HepG2 (cell line): ENCODE data around the gene LRP1B. TPM values are rescaled to one million over a fixed set of nuclear protein-coding genes. Genes with fewer than 3 reads are reported as not detected.

Experiments
- ATAC-seq: fragments of 200-7000 bp; cut with Tn5 transposase; 3 replicates; pipeline ENCODE4 v1.9.1; 2020; ENCODE audit warnings: mild to moderate bottlenecking, moderate library complexity
- BruUV-seq: library from RNA; stranded (reverse); fragments of 400-500 nt; replicated peaks from 2 replicates; lab custom pipeline; 2021; lab: Mats Ljungman, UMichigan
- CTCF ChIA-PET: fragments of 300-600 bp; formaldehyde crosslinking; extraction: SDS; loops from one replicate; lab custom pipeline; 2021; ENCODE audit warnings: low total read pairs, inconsistent platforms, low intra/inter-chr PET ratio; lab: Yijun Ruan, JAX
- POLR2A ChIA-PET: fragments of 350-600 bp; sonication (Branson Sonifier 250); formaldehyde crosslinking; loops from one replicate; lab custom pipeline; 2020; ENCODE audit warnings: antibody characterized with exemption, inconsistent platforms; lab: Yijun Ruan, JAX
- DNase-seq: peaks from one replicate; pipeline ENCODE4 v3.0.0-alpha.2; 2015; ENCODE audit warnings: low spot score
- FAIRE-seq: peaks from 3 replicates; lab custom pipeline; 2011; peaks lifted over from hg19 to GRCh38; lab: Jason Lieb, UNC
- H2AFZ ChIP-seq: one replicate; pipeline ENCODE4 v1.6.1; 2011; ENCODE audit warnings: low read length, inconsistent platforms
- H3K27ac ChIP-seq: fragments of 300-600 bp; 3 replicates; pipeline ENCODE4 v1.8.0; 2011; ENCODE audit warnings: mixed run types, mild to moderate bottlenecking, mixed read lengths, low read length, inconsistent platforms; ENCODE audit not compliant: insufficient read depth; ENCODE audit errors: extremely low read length
- H3K27me3 ChIP-seq, 2 experiments: fragments of 200-600 bp in 1 of 2; 2 replicates in 1 of 2; 3 replicates in 1 of 2; pipeline versions ENCODE4 v1.6.0 to v1.8.0; 2011; ENCODE audit warnings: low read length in 2 of 2, mild to moderate bottlenecking in 2 of 2, moderate library complexity in 2 of 2, inconsistent platforms in 1 of 2; ENCODE audit not compliant: insufficient read depth in 2 of 2, control insufficient read depth in 1 of 2
- H3K36me3 ChIP-seq, 2 experiments: fragments of 200-600 bp in 1 of 2; replicated peaks in 1 of 2; 2 replicates in 1 of 2; 3 replicates in 1 of 2; pipeline versions ENCODE4 v1.5.1 to v1.8.0; 2011; ENCODE audit warnings: low read length in 2 of 2, inconsistent platforms in 1 of 2; ENCODE audit not compliant: insufficient read depth in 2 of 2, control insufficient read depth in 1 of 2
- H3K4me1 ChIP-seq: 2 replicates; pipeline ENCODE4 v1.5.1; 2012; ENCODE audit warnings: low read length, inconsistent platforms; ENCODE audit not compliant: insufficient read depth
- H3K4me2 ChIP-seq: 2 replicates; pipeline ENCODE4 v1.6.0; 2011; ENCODE audit warnings: low read depth, low read length, inconsistent platforms
- H3K4me3 ChIP-seq, 3 experiments: fragments of 200-600 bp in 1 of 3; sonication (generic), shearing (Covaris generic) in 1 of 3; replicated peaks in 1 of 3; 2 replicates each; pipeline ENCODE4 v1.5.1; 2011 to 2016; ENCODE audit warnings: low read length in 3 of 3, inconsistent platforms in 2 of 3, low read depth in 2 of 3, mild to moderate bottlenecking in 2 of 3, control low read depth in 1 of 3, mixed read lengths in 1 of 3; ENCODE audit not compliant: insufficient read depth in 1 of 3
- H3K79me2 ChIP-seq: one replicate; pipeline ENCODE4 v1.6.1; 2011; ENCODE audit warnings: low read length, inconsistent platforms; ENCODE audit not compliant: insufficient read depth
- H3K9ac ChIP-seq: 2 replicates; pipeline ENCODE4 v1.6.0; 2011; ENCODE audit warnings: mild to moderate bottlenecking, low read depth, low read length, inconsistent platforms; ENCODE audit not compliant: insufficient read depth
- H3K9me3 ChIP-seq: 2 replicates; pipeline ENCODE4 v1.5.1; 2012; ENCODE audit warnings: mild to moderate bottlenecking, low read length
- H4K20me1 ChIP-seq: 2 replicates; pipeline ENCODE4 v1.6.0; 2011; ENCODE audit warnings: inconsistent platforms, mild to moderate bottlenecking, low read length, moderate library complexity; ENCODE audit not compliant: insufficient read depth
- AHR ChIP-seq: IDR thresholded peaks from 2 replicates; pipeline ENCODE4 v1.6.1; 2018; ENCODE audit warnings: missing genetic modification reagents, missing compliant biosample characterization
- CTCF ChIP-seq: sonication (generic); formaldehyde crosslinking; IDR thresholded peaks from 2 replicates; pipeline ENCODE4 v1.5.0; 2020; ENCODE audit warnings: mild to moderate bottlenecking, missing genetic modification reagents, moderate library complexity
- MED1 ChIP-seq: sonication (generic); formaldehyde crosslinking; IDR thresholded peaks from 2 replicates; pipeline ENCODE4 v1.4.0; 2020; ENCODE audit warnings: missing genetic modification reagents
- ZNF441 ChIP-seq: sonication (generic); formaldehyde crosslinking; IDR thresholded peaks from 2 replicates; pipeline ENCODE4 v1.7.0; 2021; ENCODE audit warnings: missing genetic modification reagents, borderline replicate concordance
- ZNF564 ChIP-seq: sonication (generic); formaldehyde crosslinking; IDR thresholded peaks from 2 replicates; pipeline ENCODE4 v1.8.1; 2023; ENCODE audit warnings: mild to moderate bottlenecking, missing genetic modification reagents
- in situ Hi-C: cut with HindIII; loops from 2 replicates; pipeline ENCODE4 v1.10.0; 2017; ENCODE audit warnings: low pct_unique_long_range_greater_than_20kb; ENCODE audit not compliant: extremely low pct_ligation_motif_present
- intact Hi-C: fragments of 100-400 bp; cut with micrococcal nuclease; formaldehyde crosslinking; loops from one replicate; pipeline ENCODE4 v1.10.0; 2022; ENCODE audit not compliant: unreplicated experiment
- polyA plus RNA-seq, 8 experiments: library from polyadenylated mRNA; depleted of rRNA in 3 of 8; stranded (reverse) in 7 of 8; unstranded in 1 of 8; fragments of >200 nt; fragmentation: Illumina TruSeq in 4 of 8; extraction: Trizol in 4 of 8; gene quantifications; 2 replicates each; pipeline versions ENCODE4 v1.2.1 to v1.2.3, GENCODE V29; 2011 to 2016; ENCODE audit warnings: low read depth in 4 of 8, missing spikeins in 1 of 8, mixed read lengths in 1 of 8; ENCODE audit not compliant: insufficient read depth in 1 of 8
- total RNA-seq, 5 experiments: library from RNA; depleted of rRNA; stranded (reverse); fragments of >200 nt; fragmentation: Illumina TruSeq; extraction: Trizol; gene quantifications; 2 replicates each; pipeline ENCODE4 v1.2.3, GENCODE V29; 2016; ENCODE audit warnings: low read depth in 1 of 5
- TF ChIP-seq, protein P1 (sequence below): sonication (generic); formaldehyde crosslinking; IDR thresholded peaks from 2 replicates; pipeline ENCODE4 v1.5.0; 2020; ENCODE audit warnings: missing genetic modification reagents, mild to moderate bottlenecking, borderline replicate concordance
- TF ChIP-seq, protein P2 (sequence below): sonication (generic); formaldehyde crosslinking; IDR thresholded peaks from 2 replicates; pipeline ENCODE4 v1.4.0; 2020; ENCODE audit warnings: low read depth, mild to moderate bottlenecking, missing genetic modification reagents

Gene LRP1B
- total and polyA plus RNA-seq, 2 of the 13 experiments (the other 11 are each of a cell fraction or from before 2014, with no cell fraction given): 0.04 TPM; not detected in 1

GRCh38 chr2:142124706-142125105 is 6.1 kb downstream of the LRP1B start:
- Histone ChIP-seq H4K20me1 (no peaks in the 10 kb centered on the region), H3K4me1 (no peaks in the 10 kb centered on the region), H3K27me3 (peaks cover 0 to 4% of the 10 kb centered on the region in 2 experiments; a peak in 2 of 5 replicates), H2AFZ (no peak overlapping the region), H3K4me3 (no peak overlapping the region), H3K27ac (no peak overlapping the region), H3K79me2 (no peaks in the 10 kb centered on the region), H3K9ac (no peak overlapping the region), H3K4me2 (no peak overlapping the region), H3K9me3 (no peaks in the 10 kb centered on the region), H3K36me3 (no peaks in the 10 kb centered on the region)
- TF ChIP-seq ZNF441 (no peak), CTCF (CRISPR knock-in tag) (no peak), AHR (CRISPR knock-in tag) (no peak), ZNF564 (CRISPR knock-in tag) (no peak), MED1 (CRISPR knock-in tag) (no peak)
- TF ChIP-seq, protein P1, sequence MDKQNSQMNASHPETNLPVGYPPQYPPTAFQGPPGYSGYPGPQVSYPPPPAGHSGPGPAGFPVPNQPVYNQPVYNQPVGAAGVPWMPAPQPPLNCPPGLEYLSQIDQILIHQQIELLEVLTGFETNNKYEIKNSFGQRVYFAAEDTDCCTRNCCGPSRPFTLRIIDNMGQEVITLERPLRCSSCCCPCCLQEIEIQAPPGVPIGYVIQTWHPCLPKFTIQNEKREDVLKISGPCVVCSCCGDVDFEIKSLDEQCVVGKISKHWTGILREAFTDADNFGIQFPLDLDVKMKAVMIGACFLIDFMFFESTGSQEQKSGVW (CRISPR knock-in tag): no peak
- TF ChIP-seq, protein P2, sequence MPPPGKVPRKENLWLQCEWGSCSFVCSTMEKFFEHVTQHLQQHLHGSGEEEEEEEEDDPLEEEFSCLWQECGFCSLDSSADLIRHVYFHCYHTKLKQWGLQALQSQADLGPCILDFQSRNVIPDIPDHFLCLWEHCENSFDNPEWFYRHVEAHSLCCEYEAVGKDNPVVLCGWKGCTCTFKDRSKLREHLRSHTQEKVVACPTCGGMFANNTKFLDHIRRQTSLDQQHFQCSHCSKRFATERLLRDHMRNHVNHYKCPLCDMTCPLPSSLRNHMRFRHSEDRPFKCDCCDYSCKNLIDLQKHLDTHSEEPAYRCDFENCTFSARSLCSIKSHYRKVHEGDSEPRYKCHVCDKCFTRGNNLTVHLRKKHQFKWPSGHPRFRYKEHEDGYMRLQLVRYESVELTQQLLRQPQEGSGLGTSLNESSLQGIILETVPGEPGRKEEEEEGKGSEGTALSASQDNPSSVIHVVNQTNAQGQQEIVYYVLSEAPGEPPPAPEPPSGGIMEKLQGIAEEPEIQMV (CRISPR knock-in tag): no peak
- in situ Hi-C loops (no loop called here), intact Hi-C loops (no loop called here)
- no peak for ATAC-seq
- FAIRE-seq: no peak
- ChIA-PET POLR2A (no interaction called here), CTCF (no interaction called here)
- BruUV-seq: no TSS peak
- no peak for DNase-seq
